HepG2 (cell line): ENCODE measurements around the gene EMC9. TPM values are rescaled to one million over a fixed set of nuclear protein-coding genes. Genes with fewer than 3 reads are reported as not detected.
A peak's percentile ranks its signal among the peaks of the same experiment; 100 is the strongest.

Experiments used
- AHR ChIP-seq: IDR thresholded peaks from 2 replicates; pipeline ENCODE4 v1.6.1; 2018; ENCODE audit warnings: missing genetic modification reagents, missing compliant biosample characterization
- DNMT1 ChIP-seq: sonication (generic); formaldehyde crosslinking; IDR thresholded peaks from 2 replicates; pipeline ENCODE4 v1.5.1; 2020; ENCODE audit warnings: mild to moderate bottlenecking, missing genetic modification reagents
- EP300 ChIP-seq, 3 experiments: sonication (generic) in 1 of 3; formaldehyde crosslinking in 1 of 3; IDR thresholded peaks; 2 replicates each; pipeline versions ENCODE4 v1.5.1 to v1.6.1; 2011 to 2020; ENCODE audit warnings: low read depth in 2 of 3, low read length in 2 of 3, borderline replicate concordance in 1 of 3, improper control_type of control experiment in 1 of 3, mild to moderate bottlenecking in 1 of 3, missing genetic modification reagents in 1 of 3, moderate library complexity in 1 of 3
- HDAC6 ChIP-seq: fragments of 200-600 bp; sonication (generic); IDR thresholded peaks from 2 replicates; pipeline ENCODE4 v1.7.0; 2017; ENCODE audit warnings: mild to moderate bottlenecking, antibody characterized with exemption, low read length, low read depth
- HOXA5 ChIP-seq: sonication (generic); formaldehyde crosslinking; IDR thresholded peaks from 2 replicates; pipeline ENCODE4 v1.4.0; 2020; ENCODE audit warnings: missing genetic modification reagents
- ISL2 ChIP-seq: sonication (generic); formaldehyde crosslinking; IDR thresholded peaks from 2 replicates; pipeline ENCODE4 v1.5.0; 2020; ENCODE audit warnings: missing genetic modification reagents
- JDP2 ChIP-seq: sonication (generic); formaldehyde crosslinking; IDR thresholded peaks from 2 replicates; pipeline ENCODE4 v1.8.1; 2022; ENCODE audit warnings: missing genetic modification reagents, borderline replicate concordance
- KDM5A ChIP-seq: fragments of 200-600 bp; sonication (generic); IDR thresholded peaks from 2 replicates; pipeline ENCODE4 v1.7.0; 2018; ENCODE audit warnings: antibody characterized with exemption, mild to moderate bottlenecking, low read length, borderline replicate concordance
- POGZ ChIP-seq: sonication (generic); formaldehyde crosslinking; IDR thresholded peaks from 2 replicates; pipeline ENCODE4 v1.4.0; 2020; ENCODE audit warnings: mild to moderate bottlenecking, missing genetic modification reagents
- SAFB2 ChIP-seq: sonication (generic); formaldehyde crosslinking; IDR thresholded peaks from 2 replicates; pipeline ENCODE4 v1.5.1; 2020; ENCODE audit warnings: missing genetic modification reagents, low read depth, mild to moderate bottlenecking, borderline replicate concordance
- ZBTB7B ChIP-seq: sonication (generic); formaldehyde crosslinking; IDR thresholded peaks from 2 replicates; pipeline ENCODE4 v1.4.0; 2020; ENCODE audit warnings: missing genetic modification reagents
- ZFX ChIP-seq: sonication (generic); formaldehyde crosslinking; IDR thresholded peaks from 2 replicates; pipeline ENCODE4 v1.4.0; 2020; ENCODE audit warnings: mild to moderate bottlenecking, low read depth, missing genetic modification reagents, moderate library complexity
- ZNF263 ChIP-seq: sonication (generic); formaldehyde crosslinking; IDR thresholded peaks from 2 replicates; pipeline ENCODE4 v1.4.0; 2020; ENCODE audit warnings: missing genetic modification reagents
- ZNF407 ChIP-seq: sonication (generic); formaldehyde crosslinking; IDR thresholded peaks from one replicate; pipeline ENCODE4 v1.5.1; 2020; ENCODE audit warnings: mild to moderate bottlenecking, missing genetic modification reagents; ENCODE audit errors: not compliant biosample characterization
- ZNF674 ChIP-seq: sonication (generic); formaldehyde crosslinking; IDR thresholded peaks from 2 replicates; pipeline ENCODE4 v1.5.0; 2020; ENCODE audit warnings: low read depth, mild to moderate bottlenecking, missing genetic modification reagents
- ZNF839 ChIP-seq: sonication (generic); formaldehyde crosslinking; IDR thresholded peaks from 2 replicates; pipeline ENCODE4 v1.4.0; 2020; ENCODE audit warnings: missing genetic modification reagents, mild to moderate bottlenecking, borderline replicate concordance
- polyA plus RNA-seq, 8 experiments: library from polyadenylated mRNA; depleted of rRNA in 3 of 8; stranded (reverse) in 7 of 8; unstranded in 1 of 8; fragments of >200 nt; fragmentation: Illumina TruSeq in 4 of 8; extraction: Trizol in 4 of 8; gene quantifications; 2 replicates each; pipeline versions ENCODE4 v1.2.1 to v1.2.3, GENCODE V29; 2011 to 2016; ENCODE audit warnings: low read depth in 4 of 8, missing spikeins in 1 of 8, mixed read lengths in 1 of 8; ENCODE audit not compliant: insufficient read depth in 1 of 8
- total RNA-seq, 5 experiments: library from RNA; depleted of rRNA; stranded (reverse); fragments of >200 nt; fragmentation: Illumina TruSeq; extraction: Trizol; gene quantifications; 2 replicates each; pipeline ENCODE4 v1.2.3, GENCODE V29; 2016; ENCODE audit warnings: low read depth in 1 of 5
- TF ChIP-seq, protein P1 (sequence below): sonication (generic); formaldehyde crosslinking; IDR thresholded peaks from 2 replicates; pipeline ENCODE4 v1.8.0; 2022; ENCODE audit warnings: mild to moderate bottlenecking, missing genetic modification reagents, moderate library complexity
- TF ChIP-seq, protein P2 (sequence below): sonication (generic); formaldehyde crosslinking; IDR thresholded peaks from 2 replicates; pipeline ENCODE4 v1.5.0; 2020; ENCODE audit warnings: mild to moderate bottlenecking, missing genetic modification reagents
- TF ChIP-seq, protein P3 (sequence below): sonication (generic); formaldehyde crosslinking; IDR thresholded peaks from 2 replicates; pipeline ENCODE4 v1.8.1; 2023; ENCODE audit warnings: mild to moderate bottlenecking, missing genetic modification reagents, borderline replicate concordance

The EMC9 gene
- total and polyA plus RNA-seq, 2 of the 13 experiments (the other 11 are each of a cell fraction or from before 2014, with no cell fraction given) = 60.5 to 78.7 TPM

- TF ChIP-seq ZNF407 (CRISPR knock-in tag) (no peak), POGZ (CRISPR knock-in tag) (no peak), ZNF263 (no peak), JDP2 (CRISPR knock-in tag) (no peak), DNMT1 (peak; percentile 34; the same call in 1 of the 2 replicates), AHR (CRISPR knock-in tag) (no peak), ZNF674 (CRISPR knock-in tag) (no peak), SAFB2 (CRISPR knock-in tag) (0 out of 2 replicates have a peak, but pooled peaks have one; percentile 6), ZFX (no peak), ZNF839 (CRISPR knock-in tag) (no peak), HDAC6 (no peak), ISL2 (CRISPR knock-in tag) (no peak), EP300 (IDR thresholded peaks at IDR 0.05; ENCODE audit: low read depth in 2 of 2, low read length in 2 of 2) (no peak), EP300 (CRISPR knock-in tag; IDR thresholded peaks at IDR 0.05; ENCODE audit: borderline replicate concordance) (no peak), ZBTB7B (CRISPR knock-in tag) (no peak), HOXA5 (no peak), KDM5A (no peak)
- TF ChIP-seq, protein P1, sequence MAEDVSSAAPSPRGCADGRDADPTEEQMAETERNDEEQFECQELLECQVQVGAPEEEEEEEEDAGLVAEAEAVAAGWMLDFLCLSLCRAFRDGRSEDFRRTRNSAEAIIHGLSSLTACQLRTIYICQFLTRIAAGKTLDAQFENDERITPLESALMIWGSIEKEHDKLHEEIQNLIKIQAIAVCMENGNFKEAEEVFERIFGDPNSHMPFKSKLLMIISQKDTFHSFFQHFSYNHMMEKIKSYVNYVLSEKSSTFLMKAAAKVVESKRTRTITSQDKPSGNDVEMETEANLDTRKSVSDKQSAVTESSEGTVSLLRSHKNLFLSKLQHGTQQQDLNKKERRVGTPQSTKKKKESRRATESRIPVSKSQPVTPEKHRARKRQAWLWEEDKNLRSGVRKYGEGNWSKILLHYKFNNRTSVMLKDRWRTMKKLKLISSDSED (CRISPR knock-in tag) = no peak
- TF ChIP-seq, protein P2, sequence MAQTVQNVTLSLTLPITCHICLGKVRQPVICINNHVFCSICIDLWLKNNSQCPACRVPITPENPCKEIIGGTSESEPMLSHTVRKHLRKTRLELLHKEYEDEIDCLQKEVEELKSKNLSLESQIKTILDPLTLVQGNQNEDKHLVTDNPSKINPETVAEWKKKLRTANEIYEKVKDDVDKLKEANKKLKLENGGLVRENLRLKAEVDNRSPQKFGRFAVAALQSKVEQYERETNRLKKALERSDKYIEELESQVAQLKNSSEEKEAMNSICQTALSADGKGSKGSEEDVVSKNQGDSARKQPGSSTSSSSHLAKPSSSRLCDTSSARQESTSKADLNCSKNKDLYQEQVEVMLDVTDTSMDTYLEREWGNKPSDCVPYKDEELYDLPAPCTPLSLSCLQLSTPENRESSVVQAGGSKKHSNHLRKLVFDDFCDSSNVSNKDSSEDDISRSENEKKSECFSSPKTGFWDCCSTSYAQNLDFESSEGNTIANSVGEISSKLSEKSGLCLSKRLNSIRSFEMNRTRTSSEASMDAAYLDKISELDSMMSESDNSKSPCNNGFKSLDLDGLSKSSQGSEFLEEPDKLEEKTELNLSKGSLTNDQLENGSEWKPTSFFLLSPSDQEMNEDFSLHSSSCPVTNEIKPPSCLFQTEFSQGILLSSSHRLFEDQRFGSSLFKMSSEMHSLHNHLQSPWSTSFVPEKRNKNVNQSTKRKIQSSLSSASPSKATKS (CRISPR knock-in tag) = no peak
- TF ChIP-seq, protein P3, sequence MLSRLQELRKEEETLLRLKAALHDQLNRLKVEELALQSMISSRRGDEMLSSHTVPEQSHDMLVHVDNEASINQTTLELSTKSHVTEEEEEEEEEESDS = no peak
Measured at GRCh38 chr14:24160499-24160849, 19.1 kb upstream of the EMC9 start (continued).
